K562 (cell line): ENCODE results near the gene ABHD16B. TPM values are rescaled to one million over a fixed set of nuclear protein-coding genes. Genes with fewer than 3 reads are reported as not detected.

Experiments
- ATAC-seq: fragments of 200-7000 bp; cut with Tn5 transposase; 3 replicates; pipeline ENCODE4 v1.9.1; 2020; ENCODE audit warnings: moderate library complexity
- BruUV-seq: library from RNA; stranded (reverse); fragments of 400-500 nt; replicated peaks from 2 replicates; lab custom pipeline; 2021; lab: Mats Ljungman, UMichigan
- CTCF ChIA-PET: fragments of 300-600 bp; formaldehyde crosslinking; extraction: SDS; loops from one replicate; lab custom pipeline; 2021; ENCODE audit warnings: low intra/inter-chr PET ratio; lab: Yijun Ruan, JAX
- POLR2A ChIA-PET: fragments of 300-600, 350-650 bp; sonication (Branson Sonifier 250); formaldehyde crosslinking; extraction: SDS; loops from one replicate; lab custom pipeline; 2021; ENCODE audit warnings: antibody characterized with exemption, inconsistent platforms; lab: Yijun Ruan, JAX
- DNase-seq, 4 experiments: peaks; one replicate each; pipeline versions ENCODE4 v3.0.0 to v3.0.0-alpha.2; 2011 to 2018; ENCODE audit warnings: low spot score in 3 of 4, mixed read lengths in 3 of 4; ENCODE audit errors: extremely low read depth in 1 of 4
- FAIRE-seq: peaks from 2 replicates; lab custom pipeline; 2011; peaks lifted over from hg19 to GRCh38; lab: Jason Lieb, UNC
- H2AFZ ChIP-seq: 2 replicates; pipeline ENCODE4 v1.6.0; 2011; ENCODE audit warnings: low read depth, low read length, control low read depth, inconsistent platforms
- H3K27ac ChIP-seq: fragments of 200-600 bp; 3 replicates; pipeline ENCODE4 v1.8.0; 2011; ENCODE audit warnings: low read depth, mild to moderate bottlenecking, control low read depth, inconsistent platforms, low read length, moderate library complexity, mixed read lengths; ENCODE audit errors: extremely low read depth
- H3K27me3 ChIP-seq, 2 experiments: fragments of 300-600 bp in 1 of 2; 2 replicates in 1 of 2; 3 replicates in 1 of 2; pipeline versions ENCODE4 v1.6.0 to v1.8.0; 2011; ENCODE audit warnings: inconsistent platforms in 2 of 2, low read length in 2 of 2, mild to moderate bottlenecking in 1 of 2, mixed read lengths in 1 of 2, moderate library complexity in 1 of 2; ENCODE audit not compliant: control insufficient read depth in 2 of 2, insufficient read depth in 2 of 2
- H3K36me3 ChIP-seq: fragments of 300-600 bp; 3 replicates; pipeline ENCODE4 v1.8.0; 2011; ENCODE audit warnings: mild to moderate bottlenecking, low read length, inconsistent platforms; ENCODE audit not compliant: control insufficient read depth, insufficient read depth
- H3K4me1 ChIP-seq, 2 experiments: fragments of 200-600 bp in 1 of 2; replicated peaks in 1 of 2; 2 replicates in 1 of 2; 3 replicates in 1 of 2; pipeline versions ENCODE4 v1.5.1 to v1.8.0; 2011; ENCODE audit warnings: inconsistent platforms in 2 of 2, low read length in 2 of 2, mild to moderate bottlenecking in 1 of 2, mixed read lengths in 1 of 2, moderate library complexity in 1 of 2; ENCODE audit not compliant: control insufficient read depth in 2 of 2, insufficient read depth in 2 of 2
- H3K4me2 ChIP-seq: 2 replicates; pipeline ENCODE4 v1.6.1; 2011; ENCODE audit warnings: low read length, control low read depth, inconsistent platforms, mixed read lengths; ENCODE audit not compliant: insufficient read depth
- H3K4me3 ChIP-seq: fragments of 200-600 bp; sonication (generic), shearing (Covaris generic); 2 replicates; pipeline ENCODE4 v1.5.1; 2016; ENCODE audit warnings: control low read depth, inconsistent platforms
- H3K79me2 ChIP-seq: fragments of 200-600 bp; 3 replicates; pipeline ENCODE4 v1.8.0; 2011; ENCODE audit warnings: low read length, inconsistent platforms; ENCODE audit not compliant: control insufficient read depth, insufficient read depth
- H3K9ac ChIP-seq, 2 experiments: 2 replicates each; pipeline versions ENCODE4 v1.6.0 to v1.6.1; 2011; ENCODE audit warnings: low read depth in 2 of 2, low read length in 2 of 2, control low read depth in 1 of 2, inconsistent platforms in 1 of 2, mild to moderate bottlenecking in 1 of 2, mixed read lengths in 1 of 2; ENCODE audit not compliant: insufficient read depth in 1 of 2
- H3K9me1 ChIP-seq: one replicate; pipeline ENCODE4 v1.6.0; 2011; ENCODE audit warnings: inconsistent platforms, mild to moderate bottlenecking, low read length, moderate library complexity; ENCODE audit not compliant: control insufficient read depth, insufficient read depth
- H3K9me3 ChIP-seq: replicated peaks from 2 replicates; pipeline ENCODE4 v1.5.1; 2011; ENCODE audit warnings: low read depth, low read length, inconsistent platforms; ENCODE audit not compliant: control insufficient read depth, insufficient read depth
- H4K20me1 ChIP-seq: replicated peaks from 2 replicates; pipeline ENCODE4 v1.6.1; 2011; ENCODE audit warnings: low read length, inconsistent platforms, mixed read lengths; ENCODE audit not compliant: control insufficient read depth, insufficient read depth
- ETS2 ChIP-seq: IDR thresholded peaks from 2 replicates; pipeline ENCODE4 v1.6.1; 2016; ENCODE audit warnings: borderline replicate concordance, missing genetic modification characterization, mild to moderate bottlenecking, moderate library complexity, missing compliant biosample characterization; ENCODE audit not compliant: poor library complexity, severe bottlenecking
- L3MBTL2 ChIP-seq: fragments of 450-650 bp; IDR thresholded peaks from 2 replicates; pipeline ENCODE4 v1.6.1; 2016; ENCODE audit warnings: mild to moderate bottlenecking, moderate library complexity
- WGBS: fragments of 100-300 bp; shearing (Covaris generic); methylation state at CpG from one replicate; pipeline ENCODE4 v1.1.6; 2016; ENCODE audit warnings: low coverage, mixed read lengths; ENCODE audit not compliant: insufficient coverage; ENCODE audit errors: missing lambda C conversion rate; 5-methylcytosine and 5-hydroxymethylcytosine counted together
- in situ Hi-C: fragments of 300-500 bp; cut with MboI; formaldehyde crosslinking; loops from 4 replicates; pipeline ENCODE4 v1.15.0; 2018; ENCODE audit warnings: inconsistent platforms, mixed read lengths
- intact Hi-C: fragments of 100-400 bp; cut with micrococcal nuclease; formaldehyde crosslinking; loops from 2 replicates; pipeline ENCODE4 v1.14.2; 2022
- polyA plus RNA-seq, 8 experiments: library from polyadenylated mRNA; depleted of rRNA in 4 of 8; stranded (reverse) in 5 of 8; unstranded in 3 of 8; fragments of >200 nt; fragmentation: Nextera tagmentation in 2 of 8; fragmentation: Illumina TruSeq in 1 of 8; extraction: Ambion mirVana in 2 of 8; extraction: Trizol in 1 of 8; gene quantifications; 2 replicates each; pipeline versions ENCODE4 v1.2.1 to v1.2.3, GENCODE V29; 2011 to 2014; ENCODE audit warnings: inconsistent platforms in 1 of 8, missing spikeins in 1 of 8
- total RNA-seq, 7 experiments: library from RNA; depleted of rRNA in 6 of 7; stranded (reverse); fragments of >200 nt in 6 of 7; fragmentation: Illumina TruSeq in 2 of 7; extraction: Trizol in 2 of 7; gene quantifications; 2 replicates each; pipeline versions ENCODE4 v1.2.1 to v1.2.3, GENCODE V29; 2011 to 2021; ENCODE audit warnings: low replicate concordance in 1 of 7
- TF ChIP-seq, protein P1 (sequence below), 2 experiments: IDR thresholded peaks; 2 replicates each; pipeline ENCODE4 v1.6.1; 2011; ENCODE audit warnings: borderline replicate concordance in 1 of 2, control low read depth in 1 of 2, low read depth in 1 of 2, low read length in 1 of 2, mild to moderate bottlenecking in 1 of 2, mixed read lengths in 1 of 2, moderate library complexity in 1 of 2; ENCODE audit not compliant: insufficient read depth in 1 of 2, insufficient read length in 1 of 2, poor library complexity in 1 of 2, severe bottlenecking in 1 of 2; ENCODE audit errors: extremely low read depth in 1 of 2
- TF ChIP-seq, protein P2 (sequence below): fragments of 250-450 bp; sonication (Bioruptor Pico); IDR thresholded peaks from 2 replicates; pipeline ENCODE4 v1.8.0; 2021; ENCODE audit warnings: moderate library complexity, mild to moderate bottlenecking, inconsistent platforms
- TF ChIP-seq, protein P3 (sequence below): sonication (generic); formaldehyde crosslinking; IDR thresholded peaks from 2 replicates; pipeline ENCODE4 v1.9.0; 2022; ENCODE audit warnings: mild to moderate bottlenecking, missing genetic modification reagents

The ABHD16B gene
- total and polyA plus RNA-seq, 9 of the 15 experiments (the other 6 are each of a cell fraction or from before 2014, with no cell fraction given): not detected

DNA sequence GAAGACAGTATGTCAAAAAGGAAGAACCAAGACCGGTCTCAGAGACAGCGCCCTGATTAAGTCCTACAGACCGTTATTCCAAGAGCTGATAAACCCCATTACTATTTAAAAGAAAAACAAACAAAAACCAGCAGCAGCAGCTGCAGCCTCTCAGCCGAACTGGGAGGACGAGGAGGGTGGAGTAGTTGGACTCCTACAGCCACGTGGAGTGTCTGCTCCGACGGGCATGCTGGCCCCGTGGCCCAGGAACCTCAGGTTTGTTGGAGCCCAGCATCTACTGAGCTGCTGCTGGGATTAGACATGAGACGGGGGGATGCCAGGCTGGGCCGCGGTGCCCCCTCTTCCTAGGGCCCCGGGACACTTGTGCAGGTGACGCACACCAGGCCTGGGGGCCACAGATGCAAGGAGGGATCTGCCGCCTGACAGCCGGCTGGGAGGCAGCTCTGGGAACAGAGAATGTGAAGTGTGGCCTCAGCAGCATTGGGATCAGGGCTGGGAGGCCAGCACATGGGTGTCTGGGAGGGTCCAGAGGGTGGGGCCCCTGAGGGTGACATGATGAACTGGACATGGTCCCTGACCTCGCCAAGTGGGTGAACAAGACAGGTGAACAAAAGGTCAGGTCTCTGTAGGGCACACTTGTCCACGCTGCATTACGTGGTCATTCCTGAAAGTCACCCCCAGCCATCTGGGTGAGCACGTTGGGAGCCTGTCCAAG is 27.4 kb upstream of the ABHD16B start:
- H3K4me1 ChIP-seq: peaks cover 12 to 63% of the 10 kb centered on the region in 2 experiments
- H3K9me3 ChIP-seq: no peaks in the 10 kb centered on the region
- POLR2A ChIA-PET: interaction anchor here (0.6 kb wide), 1 partner anchor 26 kb away, joined by 4 read pairs; no protein-coding TSS in a partner anchor
- H3K9me1 ChIP-seq: no peaks in the 10 kb centered on the region
- intact Hi-C loops: no loop called here
- no peak overlapping the region for H3K27ac ChIP-seq
- FAIRE-seq: peak; percentile 69
- TF ChIP-seq, protein P1, sequence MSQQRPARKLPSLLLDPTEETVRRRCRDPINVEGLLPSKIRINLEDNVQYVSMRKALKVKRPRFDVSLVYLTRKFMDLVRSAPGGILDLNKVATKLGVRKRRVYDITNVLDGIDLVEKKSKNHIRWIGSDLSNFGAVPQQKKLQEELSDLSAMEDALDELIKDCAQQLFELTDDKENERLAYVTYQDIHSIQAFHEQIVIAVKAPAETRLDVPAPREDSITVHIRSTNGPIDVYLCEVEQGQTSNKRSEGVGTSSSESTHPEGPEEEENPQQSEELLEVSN (IDR thresholded peaks at IDR 0.05; ENCODE audit: borderline replicate concordance in 1 of 2, extremely low read depth in 1 of 2, insufficient read depth in 1 of 2, insufficient read length in 1 of 2, low read depth in 1 of 2, low read length in 1 of 2, poor library complexity in 1 of 2, severe bottlenecking in 1 of 2): peak in 1 of 2 experiments; percentile 44
- TF ChIP-seq, protein P2, sequence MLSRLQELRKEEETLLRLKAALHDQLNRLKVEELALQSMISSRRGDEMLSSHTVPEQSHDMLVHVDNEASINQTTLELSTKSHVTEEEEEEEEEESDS (CRISPR knock-in tag): no peak
- peak; percentile 65 for TF ChIP-seq L3MBTL2
- no peak for TF ChIP-seq ETS2 (tag)
- TF ChIP-seq, protein P3, sequence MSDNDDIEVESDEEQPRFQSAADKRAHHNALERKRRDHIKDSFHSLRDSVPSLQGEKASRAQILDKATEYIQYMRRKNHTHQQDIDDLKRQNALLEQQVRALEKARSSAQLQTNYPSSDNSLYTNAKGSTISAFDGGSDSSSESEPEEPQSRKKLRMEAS: peak; percentile 74
- TF ChIP-seq, all 486 proteins: peak for 3
- no TSS peak for BruUV-seq
- H3K79me2 ChIP-seq: no peaks in the 10 kb centered on the region
- ATAC-seq (no peak), DNase-seq (no peak)
- no peak overlapping the region for H3K4me2 ChIP-seq
- H3K36me3 ChIP-seq: no peaks in the 10 kb centered on the region
- H2AFZ ChIP-seq: peak overlapping the region; percentile 10
- CTCF ChIA-PET: no interaction called here
- no peak overlapping the region for H3K4me3 ChIP-seq
- peak overlapping the region in 1 of 2 experiments; percentile 68; a peak in 2 of 4 replicates for H3K9ac ChIP-seq
- 0 out of 2 replicates have a peak, but pooled peaks cover 9% of the 10 kb centered on the region for H4K20me1 ChIP-seq
- H3K27me3 ChIP-seq: peaks cover 12 to 13% of the 10 kb centered on the region in 2 experiments; a peak in 4 of 5 replicates
- in situ Hi-C loops: no loop called here
- 41% methylated on average over 16 of the region's 20 CpGs for WGBS
